ENCODE results near the gene KCNC1.

The KCNC1 gene

DNA sequence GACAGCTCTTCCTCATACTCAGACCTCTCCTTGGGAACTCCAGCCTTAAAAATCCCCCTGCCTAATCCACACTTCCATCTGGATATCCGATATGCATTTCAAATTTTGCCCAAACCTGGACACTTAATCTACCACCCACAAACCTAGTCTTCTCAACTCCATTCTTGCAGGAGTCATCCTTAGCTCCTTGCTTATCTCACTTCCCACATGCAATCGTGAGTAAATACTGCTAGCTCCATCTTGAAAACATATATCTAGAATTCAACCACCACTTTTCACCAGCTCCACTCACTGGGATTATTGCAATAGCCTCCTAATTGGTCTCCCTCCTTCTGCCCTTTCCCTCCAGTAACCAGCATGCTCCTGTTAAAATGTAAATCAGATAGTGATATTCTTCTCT lies 17.8 kb upstream of the KCNC1 start:
- no peak for DNase-seq

- no peak for DNase-seq
These were observed 16.6 kb upstream of the KCNC1 start for GRCh38 chr11:17718015-17718414.

GRCh38 chr11:17718510-17718962 lies 16.0 kb upstream of the KCNC1 start:
- no peak for DNase-seq

- DNase-seq: no peak
These were observed 15.3 kb upstream of the KCNC1 start, which contains the start of gene MYOD1 for GRCh38 chr11:17719028-17719937. Gene MYOD1 (plus strand): TSS chr11:17719571. CDS start chr11:17719783, 212 bp downstream.

- no peak for DNase-seq
These were observed 14.4 kb upstream of the KCNC1 start for GRCh38 chr11:17719938-17720795.

- no peak for DNase-seq
These were observed 13.8 kb upstream of the KCNC1 start for GRCh38 chr11:17720796-17721171.

DNA sequence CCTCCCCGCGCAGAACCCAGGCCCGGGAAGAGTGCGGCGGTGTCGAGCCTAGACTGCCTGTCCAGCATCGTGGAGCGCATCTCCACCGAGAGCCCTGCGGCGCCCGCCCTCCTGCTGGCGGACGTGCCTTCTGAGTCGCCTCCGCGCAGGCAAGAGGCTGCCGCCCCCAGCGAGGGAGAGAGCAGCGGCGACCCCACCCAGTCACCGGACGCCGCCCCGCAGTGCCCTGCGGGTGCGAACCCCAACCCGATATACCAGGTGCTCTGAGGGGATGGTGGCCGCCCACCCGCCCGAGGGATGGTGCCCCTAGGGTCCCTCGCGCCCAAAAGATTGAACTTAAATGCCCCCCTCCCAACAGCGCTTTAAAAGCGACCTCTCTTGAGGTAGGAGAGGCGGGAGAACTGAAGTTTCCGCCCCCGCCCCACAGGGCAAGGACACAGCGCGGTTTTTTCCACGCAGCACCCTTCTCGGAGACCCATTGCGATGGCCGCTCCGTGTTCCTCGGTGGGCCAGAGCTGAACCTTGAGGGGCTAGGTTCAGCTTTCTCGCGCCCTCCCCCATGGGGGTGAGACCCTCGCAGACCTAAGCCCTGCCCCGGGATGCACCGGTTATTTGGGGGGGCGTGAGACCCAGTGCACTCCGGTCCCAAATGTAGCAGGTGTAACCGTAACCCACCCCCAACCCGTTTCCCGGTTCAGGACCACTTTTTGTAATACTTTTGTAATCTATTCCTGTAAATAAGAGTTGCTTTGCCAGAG lies 13.2 kb upstream of the KCNC1 start:
- DNase-seq: no peak

- no peak for DNase-seq
These were observed 12.5 kb upstream of the KCNC1 start for GRCh38 chr11:17722000-17722643.

GRCh38 chr11:17724020-17724908 lies 10.3 kb upstream of the KCNC1 start:
- DNase-seq: no peak

- no peak for DNase-seq
These were observed 9.4 kb upstream of the KCNC1 start for GRCh38 chr11:17725174-17725573.

GRCh38 chr11:17730137-17730536 lies 4.4 kb upstream of the KCNC1 start:
- no peak for DNase-seq

GRCh38 chr11:17730608-17731462 lies 3.7 kb upstream of the KCNC1 start:
- peak; percentile 91 to 98 for DNase-seq

GRCh38 chr11:17733261-17733660 lies 1.3 kb upstream of the KCNC1 start:
- no peak for DNase-seq

DNA sequence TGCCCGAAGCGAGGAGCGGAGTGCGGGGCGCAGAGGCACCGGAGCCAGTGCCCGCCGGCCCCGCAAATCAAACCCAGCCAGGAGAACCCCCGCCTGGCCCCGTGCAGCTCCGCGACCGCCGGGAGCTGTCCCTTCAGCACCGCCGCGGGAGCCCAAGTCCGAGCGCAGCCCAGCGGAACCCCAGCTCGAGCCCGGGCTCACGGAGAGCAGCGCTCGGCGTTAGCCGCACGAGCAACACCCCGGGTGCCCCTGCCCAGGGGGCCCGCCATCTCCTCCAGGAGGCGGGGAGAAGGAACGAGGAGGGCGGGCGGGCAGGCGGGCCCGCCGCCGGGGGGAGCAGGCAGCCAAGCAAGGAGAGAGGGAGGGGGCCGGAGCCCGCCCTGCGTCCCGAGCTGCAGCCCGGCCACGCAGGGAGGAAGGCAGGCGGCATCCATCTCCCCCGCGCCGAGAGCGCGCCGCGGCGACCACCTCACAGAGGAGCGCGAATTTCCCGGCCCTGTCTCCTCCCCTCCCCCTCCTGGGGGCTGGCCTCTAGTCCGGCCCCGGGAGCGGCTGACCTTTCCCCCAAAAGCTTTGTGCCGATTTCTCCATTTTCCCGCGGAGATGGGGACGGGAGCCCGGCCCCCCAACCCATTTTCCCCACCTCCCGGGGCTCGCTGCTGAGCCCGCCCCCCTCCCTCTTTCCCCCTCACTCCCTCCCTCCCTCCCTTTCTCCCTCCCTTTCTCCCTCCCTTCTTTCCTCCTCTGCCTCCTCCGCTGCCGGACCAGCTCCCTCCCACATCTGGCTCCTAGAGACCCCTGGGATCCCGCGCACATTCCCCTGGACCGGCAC lies 621 bp downstream of the KCNC1 start:
- no peak for DNase-seq

DNA sequence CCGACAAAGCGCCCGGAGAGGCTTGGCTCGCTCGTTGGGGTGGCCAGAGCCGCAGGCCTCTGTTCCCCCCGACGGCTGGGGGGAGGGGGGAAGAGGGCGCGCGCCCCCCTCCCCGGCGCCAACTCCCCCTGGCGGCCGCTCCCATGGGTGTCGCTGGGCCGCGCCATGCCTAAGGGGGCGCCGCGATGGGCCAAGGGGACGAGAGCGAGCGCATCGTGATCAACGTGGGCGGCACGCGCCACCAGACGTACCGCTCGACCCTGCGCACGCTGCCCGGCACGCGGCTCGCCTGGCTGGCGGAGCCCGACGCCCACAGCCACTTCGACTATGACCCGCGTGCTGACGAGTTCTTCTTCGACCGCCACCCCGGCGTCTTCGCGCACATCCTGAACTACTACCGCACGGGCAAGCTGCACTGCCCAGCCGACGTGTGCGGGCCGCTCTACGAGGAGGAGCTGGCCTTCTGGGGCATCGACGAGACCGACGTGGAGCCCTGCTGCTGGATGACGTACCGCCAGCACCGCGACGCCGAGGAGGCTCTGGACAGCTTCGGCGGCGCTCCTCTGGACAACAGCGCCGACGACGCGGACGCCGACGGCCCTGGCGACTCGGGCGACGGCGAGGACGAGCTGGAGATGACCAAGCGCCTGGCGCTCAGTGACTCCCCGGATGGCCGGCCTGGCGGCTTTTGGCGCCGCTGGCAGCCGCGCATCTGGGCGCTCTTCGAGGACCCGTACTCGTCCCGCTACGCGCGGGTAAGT lies 1.4 kb downstream of the KCNC1 start:
- DNase-seq: no peak

DNA sequence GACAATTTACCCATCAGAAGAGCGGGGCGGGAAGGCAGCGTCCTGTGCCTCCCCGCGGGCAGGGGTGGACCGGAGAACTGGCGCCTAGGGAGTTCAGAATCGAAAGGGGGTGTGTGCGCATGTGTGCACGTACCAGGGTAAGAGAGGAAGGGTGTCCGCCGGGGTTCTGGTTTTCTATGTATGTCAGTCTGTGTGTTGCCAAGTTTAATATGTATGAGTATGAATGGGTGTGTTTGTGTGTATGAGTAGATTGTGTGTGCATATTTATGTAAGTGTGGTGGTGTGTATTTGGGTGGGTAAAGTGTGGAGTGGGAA lies 2.0 kb downstream of the KCNC1 start:
- DNase-seq: no peak

DNA sequence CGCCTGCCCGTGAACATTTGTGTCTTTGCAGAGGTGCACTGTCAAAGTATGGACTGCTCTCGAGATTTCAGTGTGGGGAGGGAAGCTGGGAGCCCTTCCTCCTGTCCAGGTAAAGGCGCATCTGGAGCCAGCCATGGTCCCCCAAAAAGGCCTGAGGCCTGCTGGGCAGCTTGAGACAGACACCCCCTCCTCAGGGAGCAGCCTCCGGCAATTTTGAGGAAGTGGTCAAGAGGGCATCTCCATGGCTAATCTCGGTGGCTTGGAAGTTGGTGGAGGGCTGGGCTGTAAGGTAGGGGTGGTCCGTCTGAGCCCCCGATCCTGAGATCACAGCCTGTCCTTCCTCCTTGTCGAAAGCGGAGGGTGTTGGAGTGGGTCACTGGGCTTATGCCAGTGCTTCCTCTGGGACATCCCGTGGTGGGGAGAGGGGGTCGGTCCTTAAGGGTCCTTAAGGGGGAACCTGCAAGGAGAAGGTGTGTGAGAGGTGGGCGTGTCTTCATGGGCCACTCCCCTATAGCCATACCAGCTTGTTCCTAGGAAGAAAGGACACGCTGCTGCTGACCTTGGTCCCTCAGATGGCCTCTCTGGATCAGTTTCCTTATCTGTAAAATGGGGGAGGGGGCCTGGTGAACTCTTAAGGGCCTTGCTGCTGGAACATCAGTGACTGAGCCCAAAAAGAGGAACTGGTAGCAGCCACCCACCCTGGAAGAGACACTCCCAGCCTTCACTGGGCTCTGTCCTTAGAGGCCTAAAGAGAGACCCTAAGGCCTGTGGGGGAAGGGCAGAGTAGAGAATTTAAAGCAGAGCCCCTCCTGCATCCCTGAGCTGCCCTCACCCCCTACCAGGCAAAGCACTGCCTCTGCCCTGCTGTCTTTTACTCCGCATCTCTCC lies 2.6 kb downstream of the KCNC1 start:
- DNase-seq: no peak

Data from cerebellar nuclear complex (tissue), 1 donor.